H1 (cell line): ENCODE results near the gene LEUTX.

Source experiments
- CBX8 ChIP-seq: fragments of 300-800, 300-1000 bp; sonication (generic); IDR thresholded peaks from 2 replicates; pipeline ENCODE4 v1.7.1; 2016; ENCODE audit warnings: low read depth, low read length, borderline replicate concordance
- CHD2 ChIP-seq: IDR thresholded peaks from 2 replicates; pipeline ENCODE4 v1.6.1; 2012; ENCODE audit warnings: low read length, improper control_type of control experiment
- CTBP2 ChIP-seq: IDR thresholded peaks from 2 replicates; pipeline ENCODE4 v1.7.0; 2011; ENCODE audit warnings: borderline replicate concordance, mild to moderate bottlenecking, moderate library complexity, mixed read lengths, low read length; ENCODE audit not compliant: insufficient read depth, insufficient read length
- EGR1 ChIP-seq: IDR thresholded peaks from 2 replicates; pipeline ENCODE4 v1.6.1; 2011; ENCODE audit warnings: low read depth, low read length, borderline replicate concordance
- NRF1 ChIP-seq: IDR thresholded peaks from 2 replicates; pipeline ENCODE4 v1.6.1; 2011; ENCODE audit warnings: mild to moderate bottlenecking, low read depth, low read length, improper control_type of control experiment
- POLR2A ChIP-seq, 2 experiments: IDR thresholded peaks; 1 replicate in 1 of 2; 2 replicates in 1 of 2; pipeline ENCODE4 v1.6.1; 2011; ENCODE audit warnings: low read depth in 2 of 2, low read length in 2 of 2, mild to moderate bottlenecking in 2 of 2; ENCODE audit errors: control extremely low read depth in 1 of 2
- POLR2AphosphoS5 ChIP-seq: IDR thresholded peaks from 2 replicates; pipeline ENCODE4 v1.6.1; 2011; ENCODE audit warnings: low read depth, low read length
- RBBP5 ChIP-seq: IDR thresholded peaks from 2 replicates; pipeline ENCODE4 v1.7.1; 2012; ENCODE audit warnings: low read depth, mild to moderate bottlenecking, inconsistent platforms, low read length, moderate library complexity, borderline replicate concordance
- RFX5 ChIP-seq: IDR thresholded peaks from 2 replicates; pipeline ENCODE4 v1.6.1; 2011; ENCODE audit warnings: low read depth, low read length, improper control_type of control experiment, borderline replicate concordance
- SAP30 ChIP-seq: fragments of 300-600 bp; sonication (generic); IDR thresholded peaks from 2 replicates; pipeline ENCODE4 v1.7.1; 2012; ENCODE audit warnings: low read length, moderate library complexity, mild to moderate bottlenecking, inconsistent platforms; ENCODE audit not compliant: insufficient read depth, insufficient replicate concordance
- SRF ChIP-seq: IDR thresholded peaks from 2 replicates; pipeline ENCODE4 v1.6.1; 2011; ENCODE audit warnings: mild to moderate bottlenecking, low read depth, low read length, moderate library complexity
- TAF1 ChIP-seq: IDR thresholded peaks from 2 replicates; pipeline ENCODE4 v1.6.1; 2011; ENCODE audit warnings: mild to moderate bottlenecking, low read depth, low read length
- YY1 ChIP-seq: IDR thresholded peaks from 2 replicates; pipeline ENCODE4 v1.6.1; 2011; ENCODE audit warnings: low read depth, mild to moderate bottlenecking, low read length
- TF ChIP-seq, protein P1 (sequence below), 3 experiments: IDR thresholded peaks; 1 replicate in 2 of 3; 2 replicates in 1 of 3; pipeline versions ENCODE4 v1.5.1 to v1.6.1; 2011; ENCODE audit warnings: low read length in 3 of 3, mild to moderate bottlenecking in 3 of 3, inconsistent platforms in 2 of 3, low read depth in 1 of 3, moderate library complexity in 1 of 3; ENCODE audit not compliant: insufficient read depth in 1 of 3; ENCODE audit errors: control extremely low read depth in 1 of 3

DNA sequence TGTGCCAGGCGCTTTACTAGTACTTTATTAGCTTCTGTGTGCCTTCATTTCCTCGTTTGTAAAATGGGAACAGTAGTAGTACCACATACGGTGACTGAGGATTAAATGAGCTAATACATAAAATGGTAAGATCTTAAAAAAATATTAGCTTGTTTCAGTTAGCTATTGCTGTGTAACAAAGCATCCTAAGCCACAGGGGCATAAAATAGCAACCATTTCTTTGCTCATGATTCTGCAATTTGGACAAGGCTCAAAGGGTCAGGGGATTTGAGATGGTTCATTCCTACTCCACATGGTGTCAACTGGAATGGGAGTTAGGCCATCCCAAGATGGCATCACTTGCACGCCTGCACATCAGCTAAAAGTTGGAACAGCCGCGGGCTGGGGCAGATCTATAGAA lies 42.0 kb downstream of the LEUTX start:
- TF ChIP-seq POLR2A (IDR thresholded peaks at IDR 0.05; ENCODE audit: control extremely low read depth in 1 of 2, low read depth in 2 of 2, low read length in 2 of 2) (no peak), SAP30 (no peak), CTBP2 (no peak), RBBP5 (no peak), NRF1 (no peak), POLR2AphosphoS5 (no peak), TAF1 (no peak), RFX5 (no peak), SRF (no peak), EGR1 (no peak), CBX8 (no peak), YY1 (no peak), CHD2 (no peak)
- TF ChIP-seq, protein P1, sequence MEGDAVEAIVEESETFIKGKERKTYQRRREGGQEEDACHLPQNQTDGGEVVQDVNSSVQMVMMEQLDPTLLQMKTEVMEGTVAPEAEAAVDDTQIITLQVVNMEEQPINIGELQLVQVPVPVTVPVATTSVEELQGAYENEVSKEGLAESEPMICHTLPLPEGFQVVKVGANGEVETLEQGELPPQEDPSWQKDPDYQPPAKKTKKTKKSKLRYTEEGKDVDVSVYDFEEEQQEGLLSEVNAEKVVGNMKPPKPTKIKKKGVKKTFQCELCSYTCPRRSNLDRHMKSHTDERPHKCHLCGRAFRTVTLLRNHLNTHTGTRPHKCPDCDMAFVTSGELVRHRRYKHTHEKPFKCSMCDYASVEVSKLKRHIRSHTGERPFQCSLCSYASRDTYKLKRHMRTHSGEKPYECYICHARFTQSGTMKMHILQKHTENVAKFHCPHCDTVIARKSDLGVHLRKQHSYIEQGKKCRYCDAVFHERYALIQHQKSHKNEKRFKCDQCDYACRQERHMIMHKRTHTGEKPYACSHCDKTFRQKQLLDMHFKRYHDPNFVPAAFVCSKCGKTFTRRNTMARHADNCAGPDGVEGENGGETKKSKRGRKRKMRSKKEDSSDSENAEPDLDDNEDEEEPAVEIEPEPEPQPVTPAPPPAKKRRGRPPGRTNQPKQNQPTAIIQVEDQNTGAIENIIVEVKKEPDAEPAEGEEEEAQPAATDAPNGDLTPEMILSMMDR (IDR thresholded peaks at IDR 0.05; ENCODE audit: control extremely low read depth in 1 of 3, insufficient read depth in 1 of 3, low read depth in 1 of 3, low read length in 3 of 3): no peak
